A549 treated with CpdA at 1 μM for 4 hours (cell line): ENCODE measurements around the gene NPR3. TPM values are rescaled to one million over a fixed set of nuclear protein-coding genes. Genes with fewer than 3 reads are reported as not detected.

Source experiments
- total RNA-seq: library from RNA; stranded (reverse); fragments of 200-300 nt; extraction: Qiagen RNA extraction; gene quantifications from 5 replicates; pipeline ENCODE4 v1.2.3, GENCODE V29; 2022; ENCODE audit warnings: low read depth

Gene NPR3
- total RNA-seq: 20.5 to 25.1 TPM (median 21.7 TPM) in 5 replicates

GRCh38 chr5:32710550-32711361, at the start of gene NPR3:
Gene NPR3 (plus strand): TSS chr5:32711321. CDS start chr5:32711777, 456 bp downstream.

Other genes with a start within 250 kb of the NPR3 start
- 210 to 276 TPM (median 258 TPM) in 5 replicates for gene SUB1, start 125.8 kb upstream of the NPR3 start, total RNA-seq